DMS53 treated with DMSO at 0.1 percent for 48 hours (cell line): Measurements from ENCODE around the gene GLCCI1.
"Not testable (repeated sequence)": the region's sequence is repeated elsewhere in the genome, so short reads cannot be mapped to it uniquely, and the experiment has no call there.

Source experiments
- DNase-seq: peaks from one replicate; lab custom pipeline; 2025; ENCODE audit not compliant: unreplicated experiment; lab: John Stamatoyannopoulos, UW

The GLCCI1 gene

DNA sequence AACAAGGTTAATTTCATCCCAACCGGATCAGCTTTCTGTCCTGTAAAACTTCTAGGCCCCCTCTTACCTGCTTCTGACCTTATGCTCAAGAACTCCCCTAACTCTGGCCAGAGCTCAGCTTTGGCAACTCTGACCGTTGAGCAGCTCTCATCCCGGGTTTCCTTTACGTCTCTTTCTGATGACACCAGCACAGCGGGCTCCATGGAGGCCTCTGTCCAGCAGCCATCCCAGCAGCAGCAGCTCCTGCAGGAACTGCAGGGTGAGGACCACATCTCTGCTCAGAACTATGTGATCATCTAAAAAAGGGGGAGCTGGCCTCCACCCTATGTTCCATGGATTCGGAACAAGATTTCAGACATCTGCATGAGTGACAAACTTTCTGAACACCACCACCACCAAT lies 117.6 kb downstream of the GLCCI1 start:
- DNase-seq: no peak

DNA sequence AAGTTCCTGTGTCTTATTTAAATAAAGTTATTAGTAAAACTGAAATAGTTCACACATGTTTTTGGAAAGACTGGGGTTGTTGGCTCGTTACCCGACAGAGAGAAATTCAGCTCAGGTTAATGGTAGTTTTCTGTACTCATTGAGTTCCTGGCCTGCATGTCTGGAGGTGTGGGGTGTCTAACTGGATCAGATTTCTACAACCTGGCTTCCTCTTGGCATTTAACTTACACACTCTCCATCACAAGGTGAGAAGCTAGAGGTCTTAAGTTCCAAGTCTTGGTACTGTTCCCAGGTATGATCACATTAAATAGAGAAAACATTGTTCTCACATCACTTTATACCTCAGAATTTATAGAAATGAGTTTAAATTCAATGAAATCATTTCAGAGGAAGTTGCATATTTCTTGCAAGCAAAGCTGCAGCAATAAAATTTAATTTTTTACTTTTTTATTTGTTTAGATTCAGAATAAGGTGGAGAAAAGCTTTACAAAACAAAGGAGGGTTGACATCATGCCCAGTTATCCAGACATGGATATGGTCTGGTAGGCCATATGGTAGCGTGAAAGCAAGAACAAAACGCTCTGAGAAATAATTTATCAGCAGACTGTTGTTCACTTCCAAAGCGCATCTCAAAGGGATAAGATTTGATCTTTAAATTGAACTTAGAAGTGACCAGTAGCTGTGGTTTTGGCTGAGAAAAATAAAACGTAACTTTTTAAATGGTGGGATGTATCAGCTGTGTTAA lies 120.6 kb downstream of the GLCCI1 start:
- no peak for DNase-seq

DNA sequence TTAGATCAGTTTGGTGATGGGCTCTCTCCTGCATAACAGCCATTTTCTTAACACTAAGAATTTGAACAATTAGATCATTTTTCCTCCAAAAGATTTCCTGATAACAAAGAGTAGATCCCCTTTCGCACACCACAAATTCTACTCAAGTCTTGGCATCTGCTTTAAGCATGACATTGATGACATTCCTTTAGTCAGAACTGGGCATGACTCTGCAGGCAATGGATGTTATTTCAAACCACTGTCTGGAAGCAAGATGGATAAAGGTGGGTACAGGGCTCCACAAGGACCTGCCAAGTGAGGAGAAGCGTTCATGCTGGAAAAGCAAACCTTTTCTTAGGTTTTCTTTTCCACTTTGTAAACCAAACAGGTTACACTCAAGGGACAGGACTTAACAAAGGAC lies 123.5 kb downstream of the GLCCI1 start:
- DNase-seq: no peak

DNA sequence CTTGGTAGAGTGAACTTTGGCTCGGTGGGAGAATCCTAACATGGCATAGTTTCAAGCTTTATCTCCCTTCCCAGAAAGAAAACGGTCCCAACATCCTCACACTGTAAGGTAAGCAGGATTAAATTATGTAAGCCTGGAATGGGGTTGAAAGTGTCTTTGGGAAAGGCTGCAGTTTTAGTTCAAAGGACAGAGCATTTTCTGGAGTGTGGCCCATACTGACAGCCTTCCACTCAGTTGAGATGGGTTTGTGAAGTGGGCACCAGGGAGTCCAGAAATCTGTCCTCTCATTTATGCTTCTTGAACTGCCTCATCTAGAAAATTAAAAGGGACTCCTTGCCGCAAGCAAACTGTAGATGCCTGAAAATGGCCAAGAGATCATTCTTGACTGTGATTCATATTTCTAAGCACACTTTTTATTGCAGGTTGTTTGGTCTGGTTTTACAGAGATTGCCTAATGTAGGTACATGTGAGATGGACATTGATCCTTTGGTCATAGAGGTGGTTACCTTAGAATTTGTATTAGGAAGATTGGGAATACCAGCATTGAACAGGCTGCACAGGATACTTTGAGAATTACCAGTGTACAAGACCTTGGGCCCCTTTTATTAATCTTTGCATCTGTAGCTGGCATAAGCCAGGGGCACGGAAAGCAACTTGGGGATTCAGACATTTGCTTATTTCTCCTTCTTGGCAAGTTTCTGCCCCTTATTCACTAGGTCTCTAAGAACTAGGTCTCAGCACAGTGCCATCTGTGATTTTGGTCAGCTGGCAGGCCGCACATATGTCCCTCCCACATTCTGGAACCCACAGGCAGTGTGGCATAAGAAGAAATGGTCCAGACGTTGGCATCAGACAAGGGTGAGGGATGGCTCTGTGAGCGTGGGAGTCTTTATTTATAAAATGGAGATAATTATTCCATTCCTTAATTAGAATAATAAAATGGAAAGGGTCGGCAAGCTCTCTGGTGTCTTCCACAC lies 125.9 kb downstream of the GLCCI1 start:
- no peak for DNase-seq

DNA sequence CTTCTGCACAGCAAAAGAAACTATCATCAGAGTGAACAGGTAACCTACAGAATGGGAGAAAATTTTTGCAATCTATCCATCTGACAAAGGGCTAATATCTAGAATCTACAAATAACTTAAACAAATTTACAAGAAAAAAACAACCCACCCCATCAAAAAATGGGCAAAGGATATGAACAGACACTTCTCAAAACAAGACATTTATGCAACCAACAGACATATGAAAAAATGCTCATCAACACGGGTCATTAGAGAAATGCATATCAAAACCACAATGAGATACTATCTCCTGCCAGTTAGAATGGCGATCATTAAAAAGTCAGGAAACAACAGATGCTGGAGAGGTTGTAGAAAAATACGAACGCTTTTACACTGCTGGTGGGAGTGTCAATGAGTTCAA lies 132.7 kb downstream of the GLCCI1 start:
- DNase-seq: not testable (repeated sequence)

DNA sequence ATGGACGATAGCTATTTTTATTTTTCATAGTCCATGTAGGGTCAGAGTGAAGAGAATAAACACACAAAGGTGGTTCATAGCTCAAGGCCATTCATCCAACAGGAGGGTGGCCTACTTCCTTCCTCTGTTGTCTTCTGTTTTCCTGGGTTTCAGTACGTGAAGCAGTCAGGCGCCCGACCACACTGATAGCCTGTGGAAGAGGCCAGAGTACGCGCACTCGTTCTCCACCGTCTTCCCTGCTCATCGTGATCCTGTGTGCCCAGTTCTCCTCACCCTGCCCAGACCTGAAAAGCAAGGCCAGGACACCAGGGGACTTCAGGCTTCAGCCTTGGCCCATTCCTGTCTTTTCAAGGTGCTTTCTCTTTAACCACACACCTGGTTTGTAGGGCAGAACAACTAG lies 134.7 kb downstream of the GLCCI1 start:
- no peak for DNase-seq

DNA sequence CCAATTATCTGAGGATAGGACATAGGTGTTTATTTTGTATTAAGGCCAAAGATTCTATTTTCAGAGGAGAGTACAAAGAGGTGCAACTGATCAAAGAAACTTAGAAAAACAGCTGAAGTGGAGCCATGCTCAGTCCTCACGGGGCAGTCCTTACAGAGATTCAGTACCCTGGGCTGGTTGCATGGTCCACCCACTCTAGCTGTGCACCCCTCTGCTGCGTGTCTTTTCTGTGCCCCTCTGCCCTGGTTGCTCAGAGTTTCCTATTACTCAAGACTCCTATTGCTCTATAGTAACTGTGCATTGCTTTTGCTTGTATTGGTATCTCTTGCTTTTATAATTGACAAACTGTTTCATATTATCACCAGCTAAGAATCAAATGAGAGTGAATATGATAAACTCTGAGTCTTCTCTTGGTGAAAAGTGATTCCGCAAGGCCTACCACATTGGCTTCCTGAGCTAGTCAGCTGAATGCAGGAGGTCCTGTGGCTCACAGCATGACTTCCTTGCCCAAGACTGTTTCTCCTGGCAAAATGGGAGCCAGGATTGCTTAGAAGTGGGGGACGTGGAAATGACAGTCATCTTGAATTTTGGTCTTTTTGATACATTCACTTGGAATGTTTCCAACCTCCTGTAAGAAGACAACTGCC lies 137.0 kb downstream of the GLCCI1 start:
- no peak for DNase-seq

DNA sequence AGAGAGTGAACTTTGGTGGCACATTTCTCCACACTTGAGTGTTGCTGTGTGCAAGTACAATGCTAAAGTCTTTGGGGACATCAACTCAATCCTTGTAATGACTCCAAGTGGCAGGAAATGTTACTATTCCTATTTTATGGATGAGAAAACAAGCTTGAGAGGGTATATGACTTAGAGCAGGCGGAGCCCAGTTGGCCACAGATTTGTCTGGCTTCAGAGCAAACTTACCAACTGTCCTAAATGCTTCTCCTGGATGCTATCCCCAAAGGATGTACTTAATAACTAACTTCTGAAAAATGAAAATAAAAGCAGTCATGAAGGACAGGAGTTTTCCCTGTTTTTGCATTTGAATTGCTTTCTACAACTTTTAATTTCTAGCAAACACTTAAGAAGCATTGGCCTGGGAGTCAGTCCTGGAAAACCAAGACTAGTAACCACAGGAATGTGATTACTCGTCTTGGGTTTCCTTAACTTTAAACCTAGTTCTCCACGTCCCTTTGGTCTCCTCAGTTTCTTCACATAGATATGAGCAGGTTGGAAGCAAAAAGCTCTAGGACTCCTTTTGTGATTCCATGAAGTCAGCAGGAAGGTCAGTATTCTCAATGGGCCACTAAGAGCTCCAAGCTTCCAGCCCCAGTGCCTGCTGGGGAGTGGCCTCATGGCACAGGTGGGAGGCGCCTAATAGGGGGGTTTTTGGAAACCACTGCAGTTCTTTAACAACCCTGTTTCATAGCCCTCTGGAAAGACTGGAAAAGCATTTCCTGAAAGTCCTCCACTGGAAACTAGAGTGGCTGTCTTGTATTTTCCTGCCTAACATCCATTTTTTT lies 140.8 kb downstream of the GLCCI1 start:
- no peak for DNase-seq

DNA sequence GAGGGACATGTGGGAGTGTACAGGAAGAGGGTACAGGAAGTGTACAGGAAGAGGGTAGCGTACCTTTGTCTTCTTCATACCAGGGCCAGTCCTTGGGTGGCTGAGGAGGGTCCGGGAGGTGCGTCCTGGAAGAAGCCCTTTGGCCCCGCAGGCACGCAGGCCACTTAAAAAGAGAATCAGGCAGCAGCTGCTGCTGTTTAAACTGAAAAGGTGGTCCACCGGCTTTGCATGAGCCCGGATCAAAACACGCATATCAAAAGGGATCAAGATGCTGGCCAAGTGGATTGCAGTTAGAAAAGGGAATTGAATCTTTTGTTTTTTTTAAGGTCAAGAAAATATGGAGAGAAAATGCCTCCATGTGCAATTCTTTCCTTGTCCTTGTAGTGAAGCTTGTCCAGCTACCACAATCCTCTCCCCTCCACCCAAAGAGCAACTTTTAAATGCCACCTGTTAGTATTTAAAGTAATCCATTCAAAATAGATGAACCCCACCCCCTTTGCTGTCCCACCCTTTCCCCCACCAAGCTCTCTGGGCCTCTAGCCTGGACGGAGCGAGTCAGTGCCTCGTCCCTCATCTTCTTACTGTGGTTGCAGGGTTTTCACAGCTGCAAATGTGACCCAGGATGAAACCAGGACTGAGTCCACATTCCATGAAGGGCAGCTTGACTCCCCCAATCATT lies 142.8 kb downstream of the GLCCI1 start:
- no peak for DNase-seq

DNA sequence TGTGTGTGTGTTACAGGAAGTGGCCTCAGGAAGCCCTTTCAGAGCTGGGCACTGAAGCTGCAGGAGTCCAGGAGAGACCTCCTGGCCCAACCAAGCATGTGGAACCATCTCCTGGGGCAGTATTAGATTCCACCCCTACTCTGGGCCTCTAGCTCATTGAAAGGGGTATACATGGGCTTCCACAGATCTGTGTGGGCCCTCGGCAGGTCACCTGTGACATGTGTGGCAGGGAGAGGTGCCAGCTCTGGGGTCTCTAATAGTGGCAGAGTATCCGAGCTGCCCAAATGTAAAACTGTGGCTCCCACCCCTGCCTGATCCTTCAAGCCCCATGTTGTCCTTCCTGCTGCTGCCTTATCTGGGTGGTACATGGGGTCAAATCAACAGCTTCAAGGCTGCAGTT lies 144.1 kb downstream of the GLCCI1 start:
- DNase-seq: no peak

DNA sequence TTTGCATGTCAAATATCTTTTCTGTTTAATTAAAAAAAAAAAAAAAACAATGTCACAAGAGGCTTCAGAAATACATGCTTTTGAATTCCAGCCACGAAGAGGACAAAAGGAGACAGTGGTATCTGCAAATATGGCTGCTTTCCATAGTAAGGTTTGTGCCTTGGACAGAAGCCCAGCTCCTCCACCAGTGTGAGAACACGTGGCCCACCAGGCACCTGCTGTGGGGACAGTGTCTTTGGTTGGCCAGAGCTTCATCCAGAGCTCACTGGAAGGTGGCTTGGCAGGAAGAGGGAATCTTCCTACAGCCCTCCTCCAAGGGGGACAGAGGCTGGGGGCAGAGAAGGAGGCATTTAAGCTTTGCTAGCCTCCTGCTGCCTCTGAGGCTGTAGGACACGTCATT lies 144.6 kb downstream of the GLCCI1 start:
- no peak for DNase-seq

DNA sequence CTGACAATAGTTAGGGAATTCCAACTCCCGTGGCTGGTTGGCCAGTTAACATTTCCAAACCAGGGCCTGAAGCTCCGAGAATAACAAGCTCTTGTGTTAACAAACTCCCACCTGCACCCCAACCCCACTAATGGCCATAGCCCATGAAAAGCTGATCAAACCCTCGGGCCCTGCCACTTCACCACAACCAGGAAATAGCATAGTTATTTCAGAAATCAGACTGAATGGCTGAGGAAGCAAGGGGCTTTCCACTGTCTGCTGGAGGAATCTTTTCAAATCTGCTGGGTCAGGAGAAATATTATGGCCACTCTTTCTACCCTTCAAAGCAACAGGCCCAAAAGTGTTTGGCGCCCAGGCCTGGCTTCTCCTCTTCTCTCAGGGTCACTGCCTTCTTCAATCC lies 145.6 kb downstream of the GLCCI1 start:
- DNase-seq: no peak

DNA sequence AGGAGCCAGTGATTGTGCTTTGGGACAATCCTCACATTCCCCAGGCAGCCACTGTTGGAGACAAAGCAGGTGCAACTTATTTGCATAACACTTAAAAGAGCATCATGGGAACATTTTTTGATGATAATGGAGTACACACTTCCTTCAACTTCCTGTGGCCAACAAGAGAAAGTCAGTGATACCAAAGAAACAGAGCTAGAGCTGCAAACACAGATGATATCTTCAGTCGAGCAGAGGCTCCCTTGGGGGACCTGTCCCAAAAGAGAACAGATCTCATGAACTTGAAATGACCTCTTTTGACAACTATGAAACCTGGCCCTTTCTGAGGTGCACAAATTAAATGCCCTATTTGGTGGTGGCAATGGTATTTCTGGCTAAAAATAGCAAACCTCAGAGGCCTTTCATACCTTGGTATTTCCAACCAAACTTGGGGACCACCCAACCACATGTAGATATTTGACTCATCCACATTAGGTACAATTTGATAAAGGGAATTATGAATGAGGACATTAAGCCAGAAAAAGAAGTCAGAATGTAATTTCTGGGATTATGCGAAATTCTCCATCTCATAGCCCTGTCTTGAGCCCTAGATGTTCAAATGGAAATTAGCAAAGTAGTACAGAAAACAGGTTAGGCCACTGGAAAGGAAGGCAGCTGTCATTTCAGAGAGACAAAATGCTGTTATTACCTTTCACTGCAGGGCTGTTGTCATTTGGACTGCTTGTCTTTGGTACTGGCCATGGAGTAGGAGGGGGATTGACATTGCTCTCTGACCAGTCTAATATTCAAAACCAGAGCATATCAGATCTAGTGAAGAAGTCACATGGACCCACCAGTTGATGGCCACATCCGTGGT lies 147.2 kb downstream of the GLCCI1 start:
- no peak for DNase-seq

DNA sequence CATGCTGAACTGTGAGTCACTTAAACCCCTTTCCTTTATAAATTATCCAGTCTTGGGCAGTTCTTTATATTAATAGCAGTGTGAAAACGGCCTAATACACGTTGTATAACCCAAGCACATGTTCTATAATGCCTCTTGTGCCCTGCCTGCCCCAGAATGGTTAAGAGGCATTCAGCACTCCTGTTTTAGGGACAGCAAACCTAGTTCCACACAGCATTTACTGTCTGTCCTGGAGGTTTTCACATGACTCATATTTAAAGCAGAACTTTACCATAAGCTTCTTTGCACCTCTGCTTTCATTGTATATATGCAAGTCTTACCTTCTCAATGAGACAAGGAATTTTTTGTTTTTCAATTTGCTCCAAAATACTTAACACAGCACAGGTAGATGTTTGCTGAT lies 148.6 kb downstream of the GLCCI1 start:
- no peak for DNase-seq

DNA sequence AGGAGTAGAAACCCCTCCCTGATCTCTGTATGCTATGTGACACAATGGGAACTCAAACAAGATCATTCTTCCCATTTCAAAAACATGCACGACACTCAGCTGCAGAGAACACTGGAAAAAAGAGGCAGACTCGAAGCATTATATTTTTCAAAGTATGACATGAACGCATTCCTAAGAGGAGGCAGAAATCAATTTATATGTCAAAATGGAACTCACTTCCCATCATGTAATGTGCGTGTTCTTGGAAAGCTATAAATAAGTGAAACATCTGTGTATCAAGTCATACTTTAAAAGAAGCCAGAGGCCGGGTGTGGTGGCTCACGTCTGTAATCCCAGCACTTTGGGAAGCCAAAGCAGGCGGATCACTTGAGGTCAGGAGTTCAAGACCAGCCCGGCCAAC lies 150.7 kb downstream of the GLCCI1 start:
- DNase-seq: no peak

DNA sequence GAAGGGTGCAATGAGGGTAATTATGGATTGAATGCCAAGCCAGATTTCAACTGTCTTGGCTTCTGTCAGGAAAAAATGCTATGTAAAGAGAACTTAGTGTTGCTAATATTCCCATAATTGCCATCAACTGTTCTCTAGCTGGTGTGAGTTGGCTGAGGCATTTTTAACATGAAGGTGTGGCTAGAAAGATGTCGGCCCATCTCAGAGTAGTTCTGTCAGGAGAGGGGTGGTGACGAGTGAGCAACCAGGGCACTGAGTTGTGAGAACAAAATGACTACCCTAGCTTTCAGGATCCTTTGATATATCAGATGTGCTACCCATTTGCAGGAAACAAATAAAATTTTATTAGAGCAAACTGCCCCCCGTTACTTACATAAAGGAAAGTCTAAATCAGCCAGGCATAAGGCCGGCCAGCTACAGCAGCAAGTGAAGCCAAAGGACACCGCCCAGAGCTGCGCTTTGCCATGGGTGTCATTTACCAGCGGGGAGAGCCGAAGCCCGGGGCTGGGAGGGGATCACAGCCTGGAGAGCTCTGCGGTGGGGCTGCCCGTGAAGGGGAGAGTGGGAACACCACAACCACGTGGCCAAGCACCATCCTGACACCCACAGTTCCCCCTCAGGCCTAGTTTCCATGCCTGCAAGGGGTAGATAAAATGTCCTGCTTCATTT lies 151.9 kb downstream of the GLCCI1 start:
- no peak for DNase-seq

DNA sequence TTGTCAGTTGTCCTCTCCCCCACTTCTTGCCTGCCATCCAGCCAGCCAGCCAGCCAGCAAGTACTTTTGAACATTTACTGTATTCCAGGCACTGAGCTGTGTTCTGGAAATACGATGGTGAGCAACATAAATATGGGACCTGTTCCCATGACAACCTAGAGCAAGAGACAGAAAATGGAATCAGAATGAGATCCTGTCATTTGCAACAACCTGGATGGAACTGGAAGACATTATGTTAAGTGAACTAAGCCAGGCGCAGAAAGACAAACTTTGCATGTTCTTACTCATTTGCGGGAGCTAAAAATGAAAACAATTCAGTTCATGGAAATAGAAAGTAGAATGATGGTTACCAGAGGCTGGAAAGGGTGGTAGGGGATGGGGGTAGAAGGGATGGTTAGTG lies 152.6 kb downstream of the GLCCI1 start:
- no peak for DNase-seq

DNA sequence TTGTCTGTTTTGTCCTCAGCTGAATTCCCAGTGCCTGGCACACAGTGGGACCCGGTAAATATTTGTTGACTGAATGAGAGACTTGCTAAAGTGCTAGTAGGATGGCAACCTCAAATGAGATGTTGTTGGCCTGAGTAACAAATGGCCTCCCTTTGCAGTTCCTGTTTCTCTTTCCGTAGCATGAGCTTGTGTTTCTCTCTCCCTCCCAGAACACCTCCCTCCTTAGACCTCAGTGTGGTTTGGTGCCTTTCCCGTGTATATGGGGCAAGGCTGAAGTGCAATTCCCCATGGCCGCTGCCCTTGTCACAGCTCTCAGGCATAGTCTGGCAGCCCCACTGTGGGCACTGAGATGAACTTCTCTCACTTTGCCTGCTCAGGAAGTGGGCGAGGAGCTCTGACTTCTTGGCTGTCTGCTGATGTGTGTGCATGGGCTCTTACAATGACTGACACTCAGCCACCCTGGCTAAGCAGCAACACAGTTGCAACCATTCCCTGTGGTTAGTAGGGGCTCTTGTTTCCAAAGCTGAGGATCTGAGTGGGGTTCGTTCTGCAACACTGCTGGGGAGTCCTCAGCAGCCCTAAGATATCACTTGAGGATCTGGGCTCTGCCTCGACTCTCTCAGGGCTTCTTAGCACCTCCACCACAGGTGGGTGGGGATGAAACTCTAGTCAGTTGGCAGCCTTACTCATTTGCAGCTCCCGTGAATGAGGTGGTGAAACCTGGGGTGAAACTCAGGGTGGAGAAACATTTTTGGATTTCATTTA lies 157.3 kb downstream of the GLCCI1 start:
- DNase-seq: no peak
